ENCODE data around the gene YPEL1.

- TF ChIP-seq EP300 (IDR thresholded peaks at IDR 0.05; ENCODE audit: borderline replicate concordance in 1 of 2, low read depth in 2 of 2, low read length in 2 of 2) (no peak), TAF1 (IDR thresholded peaks at IDR 0.05; ENCODE audit: low read depth, low read length) (no peak), YY1 (IDR thresholded peaks at IDR 0.05; ENCODE audit: low read depth, low read length) (no peak), JUND (IDR thresholded peaks at IDR 0.05; ENCODE audit: low read length) (no peak), POLR2AphosphoS5 (IDR thresholded peaks at IDR 0.05; ENCODE audit: low read depth, low read length) (no peak), RAD21 (IDR thresholded peaks at IDR 0.05 in 1 of 2, conservative IDR thresholded peaks at IDR 0.05 in 1 of 2; ENCODE audit: low read depth in 2 of 2, low read length in 2 of 2) (no peak), GABPA (IDR thresholded peaks at IDR 0.05; ENCODE audit: borderline replicate concordance, insufficient read depth, low read length) (no peak), USF2 (IDR thresholded peaks at IDR 0.05; ENCODE audit: low read length) (no peak), ATF2 (IDR thresholded peaks at IDR 0.05; ENCODE audit: low read length) (no peak), POLR2A (IDR thresholded peaks at IDR 0.05; ENCODE audit: control extremely low read depth in 1 of 2, low read depth in 2 of 2, low read length in 2 of 2) (no peak), ZNF274 (IDR thresholded peaks at IDR 0.05; ENCODE audit: borderline replicate concordance, extremely low read depth, low read length) (no peak), TBP (IDR thresholded peaks at IDR 0.05; ENCODE audit: low read depth, low read length) (no peak), ATF3 (IDR thresholded peaks at IDR 0.05; ENCODE audit: insufficient read depth, low read depth, low read length) (no peak)
- TF ChIP-seq, protein P1, sequence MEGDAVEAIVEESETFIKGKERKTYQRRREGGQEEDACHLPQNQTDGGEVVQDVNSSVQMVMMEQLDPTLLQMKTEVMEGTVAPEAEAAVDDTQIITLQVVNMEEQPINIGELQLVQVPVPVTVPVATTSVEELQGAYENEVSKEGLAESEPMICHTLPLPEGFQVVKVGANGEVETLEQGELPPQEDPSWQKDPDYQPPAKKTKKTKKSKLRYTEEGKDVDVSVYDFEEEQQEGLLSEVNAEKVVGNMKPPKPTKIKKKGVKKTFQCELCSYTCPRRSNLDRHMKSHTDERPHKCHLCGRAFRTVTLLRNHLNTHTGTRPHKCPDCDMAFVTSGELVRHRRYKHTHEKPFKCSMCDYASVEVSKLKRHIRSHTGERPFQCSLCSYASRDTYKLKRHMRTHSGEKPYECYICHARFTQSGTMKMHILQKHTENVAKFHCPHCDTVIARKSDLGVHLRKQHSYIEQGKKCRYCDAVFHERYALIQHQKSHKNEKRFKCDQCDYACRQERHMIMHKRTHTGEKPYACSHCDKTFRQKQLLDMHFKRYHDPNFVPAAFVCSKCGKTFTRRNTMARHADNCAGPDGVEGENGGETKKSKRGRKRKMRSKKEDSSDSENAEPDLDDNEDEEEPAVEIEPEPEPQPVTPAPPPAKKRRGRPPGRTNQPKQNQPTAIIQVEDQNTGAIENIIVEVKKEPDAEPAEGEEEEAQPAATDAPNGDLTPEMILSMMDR (IDR thresholded peaks at IDR 0.05; ENCODE audit: control extremely low read depth in 1 of 3, insufficient read depth in 1 of 3, low read depth in 1 of 3, low read length in 3 of 3) = no peak
Measured at GRCh38 chr22:21731503-21731902, 4.1 kb downstream of the YPEL1 start.

Measured in H1 (cell line).